GM12892 (cell line): ENCODE data around the gene FTO.

ENCODE experiments used
- POLR2A ChIP-seq: IDR thresholded peaks from 2 replicates; pipeline ENCODE4 v1.6.1; 2011; ENCODE audit warnings: low read depth, low read length, control low read depth
- TAF1 ChIP-seq: IDR thresholded peaks from 2 replicates; pipeline ENCODE4 v1.6.1; 2011; ENCODE audit warnings: low read depth, mild to moderate bottlenecking, control low read depth, low read length, borderline replicate concordance

GRCh38 chr16:53893731-53894435 lies 189.9 kb downstream of the FTO start:
- TF ChIP-seq POLR2A (no peak), TAF1 (no peak)
